ENCODE results near the gene OIT3.

Gene OIT3

DNA sequence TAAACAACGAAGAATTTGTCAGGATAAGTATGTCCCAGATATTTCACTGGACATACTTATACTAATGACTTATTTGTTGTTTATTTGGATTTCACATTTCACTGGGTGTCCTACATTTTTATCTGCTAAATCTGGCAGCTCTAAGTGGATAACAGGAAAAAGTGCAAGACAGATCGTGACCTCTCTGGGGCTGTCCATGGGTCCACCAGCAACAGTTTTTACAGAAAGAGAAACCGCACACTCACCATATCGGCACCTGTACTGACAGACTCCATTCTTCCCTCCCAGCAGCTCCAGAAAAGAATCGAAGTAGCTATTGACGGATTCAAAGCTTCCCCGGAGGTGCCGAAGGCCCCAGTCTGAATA is 60.7 kb downstream of the OIT3 start:
- no peak for DNase-seq

GRCh38 chr10:72954596-72955554 is 61.3 kb downstream of the OIT3 start, which contains the start of gene PLA2G12B:
Gene PLA2G12B (minus strand): TSS chr10:72954806. CDS start chr10:72954685, 121 bp downstream.
- DNase-seq, result no peak

DNA sequence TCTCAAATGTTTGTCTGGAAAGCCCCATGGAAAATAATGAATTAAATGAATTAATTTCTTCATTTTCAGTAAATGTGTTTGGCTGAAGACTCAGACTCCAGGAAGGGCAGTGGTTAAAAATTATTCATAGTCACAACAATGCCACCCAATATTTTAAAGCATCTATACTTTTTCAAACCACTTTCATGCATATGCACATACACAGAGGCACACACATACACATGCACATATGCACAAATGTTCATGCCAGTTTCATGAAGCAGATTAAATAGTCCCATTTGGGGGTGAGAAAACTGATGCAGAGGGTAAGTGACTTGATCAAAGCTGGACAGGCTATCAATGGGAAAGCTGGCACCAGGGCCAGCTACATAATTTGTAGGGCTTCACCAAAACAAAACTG is 62.5 kb downstream of the OIT3 start:
- no peak for DNase-seq

DNA sequence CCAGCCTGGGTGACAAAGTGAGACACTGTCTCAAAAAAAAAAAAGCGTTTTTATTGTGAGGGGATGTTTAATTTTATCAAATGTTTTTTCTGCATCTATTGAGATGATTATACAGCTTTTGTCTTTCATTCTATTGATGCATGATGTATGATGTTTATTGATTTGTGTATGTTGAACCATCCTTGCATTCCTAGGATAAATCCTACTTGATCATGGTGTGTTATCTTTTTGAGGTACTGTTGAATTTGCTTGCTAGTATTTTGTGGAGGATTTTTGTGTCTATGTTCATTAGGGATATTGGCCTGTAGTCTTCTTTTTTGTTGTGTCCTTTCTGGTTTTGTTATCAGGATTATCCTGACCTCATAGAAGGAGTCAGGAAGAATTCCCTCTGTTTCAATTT is 83.3 kb downstream of the OIT3 start:
- no peak for DNase-seq

DNA sequence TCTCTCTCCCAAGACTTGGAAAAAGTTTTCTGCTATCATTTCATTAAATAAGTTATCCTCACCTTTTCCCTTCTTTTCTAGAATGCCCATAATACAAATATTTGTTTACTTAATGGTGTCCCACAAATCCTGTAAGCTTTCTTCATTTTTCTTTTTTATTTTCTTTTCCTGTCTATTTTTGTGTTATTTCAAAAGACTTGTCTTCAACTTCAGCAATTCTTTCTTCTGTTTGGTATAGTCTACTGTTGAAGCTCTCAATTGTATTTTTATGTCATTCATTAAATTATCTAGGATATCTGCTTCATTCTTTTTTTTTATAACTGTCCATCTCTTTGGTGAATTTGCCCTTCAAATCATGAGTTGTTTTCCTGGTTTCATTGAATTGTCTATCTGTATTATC is 86.2 kb downstream of the OIT3 start:
- no peak for DNase-seq

- no peak for DNase-seq
Observed at GRCh38 chr10:72980348-72980747, 86.8 kb downstream of the OIT3 start.

- no peak for DNase-seq
Observed at GRCh38 chr10:72981028-72981881, 87.7 kb downstream of the OIT3 start.

- no peak for DNase-seq
Observed at GRCh38 chr10:72981882-72982529, 88.5 kb downstream of the OIT3 start.
